UCSD-AML1 (cell line): ENCODE measurements around the gene GRAMD4.

Experiments used
- DNase-seq: peaks from one replicate; lab custom pipeline; 2025; ENCODE audit not compliant: unreplicated experiment; lab: John Stamatoyannopoulos, UW

GRAMD4 gene

GRCh38 chr22:46707827-46708570, 87.8 kb downstream of the GRAMD4 start:
- no peak for DNase-seq

- no peak for DNase-seq
These were observed 88.7 kb downstream of the GRAMD4 start for GRCh38 chr22:46708766-46709330.

GRCh38 chr22:46710806-46711205, 90.6 kb downstream of the GRAMD4 start:
- DNase-seq, result no peak

GRCh38 chr22:46712288-46712687, 92.1 kb downstream of the GRAMD4 start:
- DNase-seq, result no peak

- DNase-seq, result no peak
These were observed 94.4 kb downstream of the GRAMD4 start for GRCh38 chr22:46714550-46714949.

- DNase-seq, result no peak
These were observed 99.7 kb downstream of the GRAMD4 start for GRCh38 chr22:46719921-46720320.

- DNase-seq, result no peak
These were observed 101.4 kb downstream of the GRAMD4 start for GRCh38 chr22:46721501-46722085.

- DNase-seq, result no peak
These were observed 103.7 kb downstream of the GRAMD4 start for GRCh38 chr22:46723882-46724281.

- no peak for DNase-seq
These were observed 104.9 kb downstream of the GRAMD4 start for GRCh38 chr22:46725096-46725495.

- no peak for DNase-seq
These were observed 106.1 kb downstream of the GRAMD4 start for GRCh38 chr22:46726066-46726985.

- no peak for DNase-seq
These were observed 106.8 kb downstream of the GRAMD4 start for GRCh38 chr22:46726986-46727317.

GRCh38 chr22:46727813-46728364, 107.7 kb downstream of the GRAMD4 start:
- no peak for DNase-seq

- no peak for DNase-seq
These were observed 108.3 kb downstream of the GRAMD4 start for GRCh38 chr22:46728470-46728869.
